K562 (cell line): ENCODE data around the gene CGB8. TPM values are rescaled to one million over a fixed set of nuclear protein-coding genes. Genes with fewer than 3 reads are reported as not detected.

Experiments used
- PHTF2 ChIP-seq: fragments of 250-450 bp; sonication (Bioruptor Pico); IDR thresholded peaks from 2 replicates; pipeline ENCODE4 v1.5.0; 2021; ENCODE audit warnings: mild to moderate bottlenecking
- STAT5B ChIP-seq: fragments of 250-450 bp; sonication (Bioruptor Pico); IDR thresholded peaks from 2 replicates; pipeline ENCODE4 v1.8.0; 2021; ENCODE audit warnings: mild to moderate bottlenecking, inconsistent platforms
- polyA plus RNA-seq, 8 experiments: library from polyadenylated mRNA; depleted of rRNA in 4 of 8; stranded (reverse) in 5 of 8; unstranded in 3 of 8; fragments of >200 nt; fragmentation: Nextera tagmentation in 2 of 8; fragmentation: Illumina TruSeq in 1 of 8; extraction: Ambion mirVana in 2 of 8; extraction: Trizol in 1 of 8; gene quantifications; 2 replicates each; pipeline versions ENCODE4 v1.2.1 to v1.2.3, GENCODE V29; 2011 to 2014; ENCODE audit warnings: inconsistent platforms in 1 of 8, missing spikeins in 1 of 8
- total RNA-seq, 7 experiments: library from RNA; depleted of rRNA in 6 of 7; stranded (reverse); fragments of >200 nt in 6 of 7; fragmentation: Illumina TruSeq in 2 of 7; extraction: Trizol in 2 of 7; gene quantifications; 2 replicates each; pipeline versions ENCODE4 v1.2.1 to v1.2.3, GENCODE V29; 2011 to 2021; ENCODE audit warnings: low replicate concordance in 1 of 7
- TF ChIP-seq, protein P1 (sequence below), 2 experiments: fragments of 450-650 bp; IDR thresholded peaks; 2 replicates each; pipeline ENCODE4 v1.6.1; 2016; ENCODE audit warnings: mild to moderate bottlenecking in 2 of 2, borderline replicate concordance in 1 of 2, low read depth in 1 of 2, moderate library complexity in 1 of 2
- TF ChIP-seq, protein P2 (sequence below): fragments of 250-450 bp; sonication (Bioruptor Pico); IDR thresholded peaks from 2 replicates; pipeline ENCODE4 v1.8.0; 2022; ENCODE audit warnings: inconsistent platforms
- TF ChIP-seq, protein P3 (sequence below): sonication (generic); IDR thresholded peaks from 2 replicates; pipeline ENCODE4 v1.6.1; 2016

CGB8 gene
- total and polyA plus RNA-seq, 9 of the 15 experiments (the other 6 are each of a cell fraction or from before 2014, with no cell fraction given): not detected

DNA sequence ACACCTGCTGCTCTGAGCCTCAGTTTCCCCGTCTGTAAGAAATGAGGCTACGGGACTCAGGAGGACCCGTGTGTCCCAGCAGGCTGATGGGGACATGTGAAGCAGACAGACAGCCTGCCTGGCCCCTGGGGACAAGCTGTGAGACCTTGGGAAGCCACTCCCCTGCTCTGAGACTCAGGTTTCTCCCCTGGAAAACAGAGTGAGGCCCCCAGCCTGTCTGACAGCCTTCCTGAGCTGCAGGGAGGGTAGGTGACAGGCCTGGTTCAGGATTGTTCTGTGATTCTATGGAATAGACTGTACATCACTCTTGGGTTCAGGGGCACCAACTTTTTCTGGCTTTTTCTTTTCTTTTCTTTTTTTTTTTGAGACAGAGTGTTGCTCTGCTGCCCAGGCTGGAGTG lies 18.6 kb upstream of the CGB8 start (continued):
- TF ChIP-seq, protein P1, sequence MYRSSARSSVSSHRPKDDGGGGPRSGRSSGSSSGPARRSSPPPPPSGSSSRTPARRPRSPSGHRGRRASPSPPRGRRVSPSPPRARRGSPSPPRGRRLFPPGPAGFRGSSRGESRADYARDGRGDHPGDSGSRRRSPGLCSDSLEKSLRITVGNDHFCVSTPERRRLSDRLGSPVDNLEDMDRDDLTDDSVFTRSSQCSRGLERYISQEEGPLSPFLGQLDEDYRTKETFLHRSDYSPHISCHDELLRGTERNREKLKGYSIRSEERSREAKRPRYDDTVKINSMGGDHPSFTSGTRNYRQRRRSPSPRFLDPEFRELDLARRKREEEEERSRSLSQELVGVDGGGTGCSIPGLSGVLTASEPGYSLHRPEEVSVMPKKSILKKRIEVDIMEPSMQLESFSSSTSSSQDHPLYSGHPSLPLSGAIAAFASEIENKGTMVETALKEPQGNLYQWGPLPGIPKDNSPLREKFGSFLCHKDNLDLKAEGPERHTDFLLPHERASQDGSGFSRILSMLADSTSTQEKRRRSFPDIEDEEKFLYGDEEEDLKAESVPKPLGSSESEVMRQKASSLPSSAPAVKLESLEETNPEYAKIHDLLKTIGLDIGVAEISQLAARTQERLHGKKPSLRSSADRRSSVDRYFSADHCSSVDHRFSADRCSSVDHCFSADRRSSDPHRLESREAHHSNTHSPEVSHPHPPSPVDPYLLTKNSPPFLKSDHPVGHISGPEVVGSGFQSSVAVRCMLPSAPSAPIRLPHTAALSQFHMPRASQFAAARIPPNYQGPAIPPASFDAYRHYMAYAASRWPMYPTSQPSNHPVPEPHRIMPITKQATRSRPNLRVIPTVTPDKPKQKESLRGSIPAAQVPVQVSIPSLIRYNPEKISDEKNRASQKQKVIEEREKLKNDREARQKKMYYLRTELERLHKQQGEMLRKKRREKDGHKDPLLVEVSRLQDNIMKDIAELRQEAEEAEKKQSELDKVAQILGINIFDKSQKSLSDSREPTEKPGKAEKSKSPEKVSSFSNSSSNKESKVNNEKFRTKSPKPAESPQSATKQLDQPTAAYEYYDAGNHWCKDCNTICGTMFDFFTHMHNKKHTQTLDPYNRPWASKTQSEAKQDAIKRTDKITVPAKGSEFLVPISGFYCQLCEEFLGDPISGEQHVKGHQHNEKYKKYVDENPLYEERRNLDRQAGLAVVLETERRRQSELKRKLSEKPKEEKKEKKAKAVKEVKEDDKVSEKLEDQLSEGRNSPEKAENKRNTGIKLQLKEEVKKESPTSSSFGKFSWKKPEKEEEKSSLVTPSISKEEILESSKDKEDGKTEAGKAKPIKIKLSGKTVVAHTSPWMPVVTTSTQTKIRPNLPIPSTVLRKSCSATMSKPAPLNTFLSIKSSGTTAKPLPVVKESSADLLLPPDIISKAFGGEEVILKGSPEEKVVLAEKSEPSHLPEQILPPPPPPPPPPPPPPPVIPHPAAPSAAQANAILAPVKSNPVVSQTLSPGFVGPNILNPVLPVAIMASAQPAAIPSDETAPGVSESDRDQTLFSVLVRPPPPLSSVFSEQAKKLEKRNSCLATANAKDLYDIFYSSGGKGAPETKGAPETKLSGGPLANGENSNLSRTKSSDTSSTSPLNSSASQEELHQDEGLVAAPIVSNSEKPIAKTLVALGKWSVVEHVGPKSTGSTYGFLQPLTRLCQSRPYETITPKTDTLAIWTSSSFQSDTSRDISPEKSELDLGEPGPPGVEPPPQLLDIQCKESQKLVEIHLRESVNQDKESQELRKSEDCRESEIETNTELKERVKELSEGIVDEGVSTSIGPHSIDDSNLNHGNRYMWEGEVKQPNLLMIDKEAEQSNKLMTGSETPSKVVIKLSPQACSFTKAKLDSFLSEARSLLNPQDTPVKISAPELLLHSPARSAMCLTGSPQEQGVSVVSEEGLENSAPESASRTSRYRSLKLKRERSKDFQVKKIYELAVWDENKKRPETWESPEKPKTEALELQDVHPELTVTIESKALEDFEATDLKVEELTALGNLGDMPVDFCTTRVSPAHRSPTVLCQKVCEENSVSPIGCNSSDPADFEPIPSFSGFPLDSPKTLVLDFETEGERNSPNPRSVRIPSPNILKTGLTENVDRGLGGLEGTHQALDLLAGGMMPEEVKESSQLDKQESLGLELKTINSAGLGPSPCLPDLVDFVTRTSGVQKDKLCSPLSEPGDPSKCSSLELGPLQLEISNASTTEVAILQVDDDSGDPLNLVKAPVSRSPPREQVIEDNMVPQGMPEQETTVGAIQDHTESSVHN (IDR thresholded peaks at IDR 0.05; ENCODE audit: borderline replicate concordance in 1 of 2, low read depth in 1 of 2): no peak
- TF ChIP-seq, protein P2, sequence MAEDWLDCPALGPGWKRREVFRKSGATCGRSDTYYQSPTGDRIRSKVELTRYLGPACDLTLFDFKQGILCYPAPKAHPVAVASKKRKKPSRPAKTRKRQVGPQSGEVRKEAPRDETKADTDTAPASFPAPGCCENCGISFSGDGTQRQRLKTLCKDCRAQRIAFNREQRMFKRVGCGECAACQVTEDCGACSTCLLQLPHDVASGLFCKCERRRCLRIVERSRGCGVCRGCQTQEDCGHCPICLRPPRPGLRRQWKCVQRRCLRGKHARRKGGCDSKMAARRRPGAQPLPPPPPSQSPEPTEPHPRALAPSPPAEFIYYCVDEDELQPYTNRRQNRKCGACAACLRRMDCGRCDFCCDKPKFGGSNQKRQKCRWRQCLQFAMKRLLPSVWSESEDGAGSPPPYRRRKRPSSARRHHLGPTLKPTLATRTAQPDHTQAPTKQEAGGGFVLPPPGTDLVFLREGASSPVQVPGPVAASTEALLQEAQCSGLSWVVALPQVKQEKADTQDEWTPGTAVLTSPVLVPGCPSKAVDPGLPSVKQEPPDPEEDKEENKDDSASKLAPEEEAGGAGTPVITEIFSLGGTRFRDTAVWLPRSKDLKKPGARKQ (CRISPR knock-in tag): no peak
- TF ChIP-seq PHTF2: no peak
- TF ChIP-seq, protein P3, sequence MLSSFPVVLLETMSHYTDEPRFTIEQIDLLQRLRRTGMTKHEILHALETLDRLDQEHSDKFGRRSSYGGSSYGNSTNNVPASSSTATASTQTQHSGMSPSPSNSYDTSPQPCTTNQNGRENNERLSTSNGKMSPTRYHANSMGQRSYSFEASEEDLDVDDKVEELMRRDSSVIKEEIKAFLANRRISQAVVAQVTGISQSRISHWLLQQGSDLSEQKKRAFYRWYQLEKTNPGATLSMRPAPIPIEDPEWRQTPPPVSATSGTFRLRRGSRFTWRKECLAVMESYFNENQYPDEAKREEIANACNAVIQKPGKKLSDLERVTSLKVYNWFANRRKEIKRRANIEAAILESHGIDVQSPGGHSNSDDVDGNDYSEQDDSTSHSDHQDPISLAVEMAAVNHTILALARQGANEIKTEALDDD: no peak
- TF ChIP-seq STAT5B (CRISPR knock-in tag): no peak
